H1 (cell line): ENCODE data around the gene BBS7. TPM values are rescaled to one million over a fixed set of nuclear protein-coding genes. Genes with fewer than 3 reads are reported as not detected.

ENCODE experiments used
- CHD1 ChIP-seq: IDR thresholded peaks from 2 replicates; pipeline ENCODE4 v1.6.1; 2012; ENCODE audit warnings: low read depth, low read length, improper control_type of control experiment
- CHD2 ChIP-seq: IDR thresholded peaks from 2 replicates; pipeline ENCODE4 v1.6.1; 2012; ENCODE audit warnings: low read length, improper control_type of control experiment
- CTBP2 ChIP-seq: IDR thresholded peaks from 2 replicates; pipeline ENCODE4 v1.7.0; 2011; ENCODE audit warnings: borderline replicate concordance, mild to moderate bottlenecking, moderate library complexity, mixed read lengths, low read length; ENCODE audit not compliant: insufficient read depth, insufficient read length
- HDAC2 ChIP-seq, 2 experiments: fragments of 300-600 bp in 1 of 2; sonication (generic) in 1 of 2; IDR thresholded peaks; 2 replicates each; pipeline ENCODE4 v1.6.1; 2011 to 2012; ENCODE audit warnings: low read depth in 2 of 2, low read length in 2 of 2, mild to moderate bottlenecking in 2 of 2, moderate library complexity in 2 of 2, borderline replicate concordance in 1 of 2, inconsistent platforms in 1 of 2
- HDAC6 ChIP-seq: IDR thresholded peaks from one replicate; pipeline ENCODE4 v1.7.1; 2012; ENCODE audit warnings: low read depth, mild to moderate bottlenecking, inconsistent platforms, low read length, moderate library complexity
- KDM1A ChIP-seq: fragments of 200-600, 300-600 bp; sonication (generic); IDR thresholded peaks from 2 replicates; pipeline ENCODE4 v1.7.1; 2016; ENCODE audit warnings: mild to moderate bottlenecking, low read length, borderline replicate concordance
- KDM4A ChIP-seq: IDR thresholded peaks from one replicate; pipeline ENCODE4 v1.7.1; 2012; ENCODE audit warnings: low read depth, mild to moderate bottlenecking, moderate library complexity, low read length, inconsistent platforms; ENCODE audit not compliant: severe bottlenecking
- PHF8 ChIP-seq: fragments of 200-600 bp; sonication (generic); conservative IDR thresholded peaks from 2 replicates; pipeline ENCODE4 v1.7.1; 2012; ENCODE audit warnings: low read depth, mild to moderate bottlenecking, inconsistent platforms, low read length, moderate library complexity
- RBBP5 ChIP-seq: IDR thresholded peaks from 2 replicates; pipeline ENCODE4 v1.7.1; 2012; ENCODE audit warnings: low read depth, mild to moderate bottlenecking, inconsistent platforms, low read length, moderate library complexity, borderline replicate concordance
- RNF2 ChIP-seq: fragments of 200-900, 300-1000 bp; sonication (generic); IDR thresholded peaks from 2 replicates; pipeline ENCODE4 v1.7.1; 2016; ENCODE audit warnings: borderline replicate concordance, low read depth, mild to moderate bottlenecking, antibody characterized with exemption, low read length; ENCODE audit not compliant: poor library complexity, severe bottlenecking; ENCODE audit errors: missing control alignments
- SIN3A ChIP-seq, 2 experiments: IDR thresholded peaks in 1 of 2; conservative IDR thresholded peaks in 1 of 2; 2 replicates each; pipeline ENCODE4 v1.6.1; 2011 to 2012; ENCODE audit warnings: low read length in 2 of 2, improper control_type of control experiment in 1 of 2, low read depth in 1 of 2, mild to moderate bottlenecking in 1 of 2
- TAF1 ChIP-seq: IDR thresholded peaks from 2 replicates; pipeline ENCODE4 v1.6.1; 2011; ENCODE audit warnings: mild to moderate bottlenecking, low read depth, low read length
- TEAD4 ChIP-seq: IDR thresholded peaks from 2 replicates; pipeline ENCODE4 v1.6.1; 2012; ENCODE audit warnings: low read depth, low read length, inconsistent platforms, mixed read lengths
- polyA plus RNA-seq, 7 experiments: library from polyadenylated mRNA; depleted of rRNA in 3 of 7; stranded (reverse) in 5 of 7; unstranded in 2 of 7; fragments of >200 nt in 5 of 7; fragments of 200-250 nt in 2 of 7; gene quantifications; 1 replicate in 5 of 7; 2 replicates in 1 of 7; 4 replicates in 1 of 7; pipeline versions ENCODE4 v1.2.1 to v1.2.3, GENCODE V29; 2011 to 2013; ENCODE audit warnings: missing spikeins in 2 of 7, mixed read lengths in 2 of 7
- total RNA-seq: library from RNA; stranded (reverse); fragmentation: NEBNext Ultra II Directional; extraction: Animal tissue kit (Norgen Biotek cat#: 25700); gene quantifications from 2 replicates; pipeline ENCODE4 v1.2.1, GENCODE V29; 2021
- TF ChIP-seq, protein P1 (sequence below): IDR thresholded peaks from 2 replicates; pipeline ENCODE4 v1.6.1; 2012; ENCODE audit warnings: inconsistent platforms
- TF ChIP-seq, protein P2 (sequence below): IDR thresholded peaks from 2 replicates; pipeline ENCODE4 v1.6.1; 2012; ENCODE audit warnings: low read length, inconsistent platforms

The BBS7 gene
- total and polyA plus RNA-seq, 2 of the 8 experiments (the other 6 are each of a cell fraction or from before 2014, with no cell fraction given) = 16.6 to 21.5 TPM

DNA sequence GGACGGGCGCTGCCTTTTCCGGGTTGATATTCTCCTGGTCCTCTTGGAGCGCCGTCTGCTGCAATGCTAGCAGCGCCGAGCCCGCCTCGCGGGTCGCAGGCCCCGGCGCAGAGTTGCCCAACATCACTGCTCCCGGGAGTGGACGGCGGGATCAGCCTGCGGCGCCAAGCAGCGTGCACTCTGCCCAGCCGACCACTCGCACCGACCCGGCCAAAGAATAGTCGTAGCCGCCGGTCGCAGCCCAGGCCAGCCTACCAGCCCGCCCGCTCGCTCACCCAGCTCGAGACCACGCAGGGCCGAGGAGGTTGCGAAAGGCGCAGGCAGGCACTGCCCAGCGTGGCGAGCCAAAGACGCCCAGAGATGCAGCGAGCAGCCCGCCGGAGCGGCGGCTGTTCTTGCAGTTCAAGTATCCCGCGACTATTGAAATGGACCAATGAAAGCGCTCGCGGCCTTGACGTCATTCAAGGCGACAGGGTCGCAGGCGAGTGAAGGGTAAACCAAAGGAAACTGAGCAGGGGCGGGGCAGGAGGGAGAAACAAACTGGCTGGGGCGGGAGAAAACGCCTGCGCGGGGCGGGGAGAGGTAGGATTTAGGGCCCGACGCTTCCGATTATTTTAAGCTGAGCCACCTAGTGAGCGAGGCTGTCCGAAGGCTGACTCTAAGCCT is 46.6 kb downstream of the BBS7 start, which contains the start of gene CCNA2 (continued):
- TF ChIP-seq HDAC2 (IDR thresholded peaks at IDR 0.05; ENCODE audit: borderline replicate concordance in 1 of 2, low read depth in 2 of 2, low read length in 2 of 2) = peak in 1 of 2 experiments; percentile 97; a peak in 2 of 4 replicates
- TF ChIP-seq TEAD4 = no peak
- TF ChIP-seq TAF1 = peak; percentile 95
- TF ChIP-seq HDAC6 = no peak
- no peak for TF ChIP-seq CTBP2
- TF ChIP-seq KDM1A = no peak
- TF ChIP-seq, protein P1, sequence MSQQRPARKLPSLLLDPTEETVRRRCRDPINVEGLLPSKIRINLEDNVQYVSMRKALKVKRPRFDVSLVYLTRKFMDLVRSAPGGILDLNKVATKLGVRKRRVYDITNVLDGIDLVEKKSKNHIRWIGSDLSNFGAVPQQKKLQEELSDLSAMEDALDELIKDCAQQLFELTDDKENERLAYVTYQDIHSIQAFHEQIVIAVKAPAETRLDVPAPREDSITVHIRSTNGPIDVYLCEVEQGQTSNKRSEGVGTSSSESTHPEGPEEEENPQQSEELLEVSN = peak; percentile 26; the same call in 1 of the 2 replicates
- TF ChIP-seq, protein P2, sequence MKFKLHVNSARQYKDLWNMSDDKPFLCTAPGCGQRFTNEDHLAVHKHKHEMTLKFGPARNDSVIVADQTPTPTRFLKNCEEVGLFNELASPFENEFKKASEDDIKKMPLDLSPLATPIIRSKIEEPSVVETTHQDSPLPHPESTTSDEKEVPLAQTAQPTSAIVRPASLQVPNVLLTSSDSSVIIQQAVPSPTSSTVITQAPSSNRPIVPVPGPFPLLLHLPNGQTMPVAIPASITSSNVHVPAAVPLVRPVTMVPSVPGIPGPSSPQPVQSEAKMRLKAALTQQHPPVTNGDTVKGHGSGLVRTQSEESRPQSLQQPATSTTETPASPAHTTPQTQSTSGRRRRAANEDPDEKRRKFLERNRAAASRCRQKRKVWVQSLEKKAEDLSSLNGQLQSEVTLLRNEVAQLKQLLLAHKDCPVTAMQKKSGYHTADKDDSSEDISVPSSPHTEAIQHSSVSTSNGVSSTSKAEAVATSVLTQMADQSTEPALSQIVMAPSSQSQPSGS = no peak
- TF ChIP-seq CHD2 = peak; percentile 74
- peak; percentile 58 for TF ChIP-seq RBBP5
- peak; percentile 90 to 96 for TF ChIP-seq SIN3A (conservative IDR thresholded peaks at IDR 0.05 in 1 of 2, IDR thresholded peaks at IDR 0.05 in 1 of 2; ENCODE audit: low read depth in 1 of 2, low read length in 2 of 2)
- TF ChIP-seq CHD1 = no peak
- TF ChIP-seq RNF2 = no peak
- peak; percentile 98 for TF ChIP-seq KDM4A
- TF ChIP-seq PHF8 = peak; percentile 94
- TF ChIP-seq, all 59 proteins: peak for 22
